Stimulated activated CD4-positive, alpha-beta T cell treated with anti-CD3 and anti-CD28 coated beads, TNF-alpha, amount 100 ng/mL, for 4 hours (primary cell): Measurements from ENCODE around the gene LUZP1.
"Not testable (repeated sequence)": the region's sequence is repeated elsewhere in the genome, so short reads cannot be mapped to it uniquely, and the experiment has no call there.

Experiments
- DNase-seq, 3 experiments: peaks; one replicate each; pipeline ENCODE4 v3.0.0-alpha.2; 2020; ENCODE audit warnings: low read depth in 3 of 3

The LUZP1 gene

GRCh38 chr1:23188936-23189452, 20.3 kb upstream of the LUZP1 start:
- not testable (repeated sequence) for DNase-seq

- no peak for DNase-seq
These were observed 19.8 kb upstream of the LUZP1 start for GRCh38 chr1:23188434-23188884.

- DNase-seq: no peak
These were observed 19.0 kb upstream of the LUZP1 start for GRCh38 chr1:23187637-23188036.

DNA sequence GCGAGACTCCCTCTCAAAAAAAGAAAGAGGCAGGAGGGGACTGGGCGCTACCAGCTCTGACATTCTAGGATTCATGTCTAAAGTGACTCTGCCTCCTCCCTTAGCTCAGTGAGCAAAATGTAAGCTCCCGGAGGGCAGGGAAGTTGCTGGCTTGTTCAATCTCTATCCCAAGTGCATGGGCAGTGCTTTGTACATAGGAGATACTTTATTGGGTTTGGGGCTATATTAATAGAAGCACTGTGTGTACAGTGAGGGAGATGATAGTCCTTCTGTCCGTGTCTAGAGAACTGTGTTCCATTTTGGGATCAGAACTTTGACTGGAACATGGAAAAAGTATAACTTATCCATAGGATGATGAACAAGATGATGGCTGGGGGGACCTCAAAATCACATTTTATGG, 16.7 kb upstream of the LUZP1 start:
- no peak for DNase-seq

GRCh38 chr1:23184212-23184934, 15.7 kb upstream of the LUZP1 start:
- DNase-seq: peak in 2 of 3 experiments; percentile 3 to 19

DNA sequence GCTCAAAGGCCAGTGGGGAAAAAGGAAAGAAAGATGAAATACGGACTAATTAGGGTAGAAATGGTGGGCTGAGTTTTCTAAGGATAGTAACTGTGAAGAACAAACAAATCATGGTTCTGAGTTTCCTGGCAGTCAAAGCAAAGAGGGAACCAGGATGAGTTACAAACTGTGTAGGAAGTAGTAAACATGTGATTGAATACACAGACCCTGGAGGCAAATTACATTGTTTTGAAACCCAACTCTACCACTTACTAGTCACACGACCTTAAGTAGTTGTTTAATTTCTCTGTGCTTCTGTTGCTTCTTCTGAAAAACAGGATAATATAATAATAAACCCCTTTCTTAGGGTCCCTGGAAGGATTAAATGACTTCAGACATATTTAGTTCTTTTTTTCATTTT, 11.2 kb upstream of the LUZP1 start:
- no peak for DNase-seq

- DNase-seq: no peak
These were observed 10.3 kb upstream of the LUZP1 start for GRCh38 chr1:23178950-23179349.

DNA sequence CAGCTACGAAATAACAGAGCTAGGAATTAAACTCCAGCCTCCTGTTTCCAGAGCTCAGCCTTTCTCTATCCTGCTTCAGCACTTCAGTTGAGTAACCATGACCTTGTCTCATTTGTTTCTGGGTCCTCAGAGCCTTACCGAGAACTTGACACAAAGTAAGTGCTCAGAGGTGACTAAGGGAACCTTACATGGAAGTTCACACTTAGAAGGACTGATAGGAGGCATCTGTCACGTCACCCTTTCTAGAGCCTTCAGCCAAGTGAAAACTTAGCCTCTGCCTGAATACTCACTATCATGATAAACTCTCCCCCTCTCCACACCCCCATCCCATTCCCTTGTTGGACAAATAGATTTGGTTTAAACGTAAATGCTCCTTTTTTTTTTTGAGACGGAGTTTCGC, 9.8 kb upstream of the LUZP1 start:
- no peak for DNase-seq

DNA sequence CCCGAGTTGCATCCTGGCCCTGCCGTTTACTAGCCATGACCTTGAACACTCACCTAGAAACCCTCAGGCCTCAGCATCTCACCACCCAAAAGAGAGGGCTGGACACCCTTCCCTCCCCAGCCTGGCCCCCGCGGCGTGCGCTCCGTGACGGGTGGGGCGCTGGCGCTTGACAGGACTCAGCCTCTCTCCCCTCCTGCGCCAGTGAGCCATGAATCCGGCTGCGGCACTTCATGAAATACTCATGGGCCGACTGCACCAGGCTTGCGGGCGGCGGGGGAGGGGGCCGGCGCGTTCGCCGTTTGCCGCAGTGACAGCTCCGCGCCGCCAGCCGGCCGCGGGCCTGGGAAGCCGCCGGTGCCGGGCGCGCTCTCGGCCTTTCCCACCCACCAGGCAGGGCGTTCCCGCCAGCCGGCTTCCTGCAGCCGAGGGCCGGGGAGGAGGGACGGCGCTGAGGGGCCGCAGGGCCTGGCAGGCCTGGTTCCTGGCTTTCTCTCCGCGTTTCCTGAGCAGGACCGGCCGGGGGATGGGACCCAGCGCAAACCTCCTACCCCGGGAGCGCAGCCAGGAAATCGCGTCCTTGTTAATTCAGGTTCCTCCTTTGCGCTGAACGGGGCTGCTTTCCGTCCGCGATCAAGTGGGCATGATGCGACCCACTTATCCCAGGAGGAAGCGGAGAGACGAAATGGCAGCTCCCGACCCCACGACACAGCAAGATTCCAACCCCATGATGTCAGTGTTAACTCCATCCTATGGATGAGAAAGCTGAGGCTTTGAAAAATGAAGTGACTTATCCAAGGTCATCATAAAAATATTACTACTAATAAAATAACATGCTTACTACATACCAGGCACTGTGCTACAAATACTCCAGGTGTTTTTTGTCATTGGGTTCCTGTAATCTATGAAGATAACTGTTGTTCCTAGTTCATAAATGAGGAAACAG, 9.1 kb upstream of the LUZP1 start:
- peak in 2 of 3 experiments; percentile 13 to 21 for DNase-seq

- no peak for DNase-seq
These were observed 8.4 kb upstream of the LUZP1 start for GRCh38 chr1:23177031-23177430.

DNA sequence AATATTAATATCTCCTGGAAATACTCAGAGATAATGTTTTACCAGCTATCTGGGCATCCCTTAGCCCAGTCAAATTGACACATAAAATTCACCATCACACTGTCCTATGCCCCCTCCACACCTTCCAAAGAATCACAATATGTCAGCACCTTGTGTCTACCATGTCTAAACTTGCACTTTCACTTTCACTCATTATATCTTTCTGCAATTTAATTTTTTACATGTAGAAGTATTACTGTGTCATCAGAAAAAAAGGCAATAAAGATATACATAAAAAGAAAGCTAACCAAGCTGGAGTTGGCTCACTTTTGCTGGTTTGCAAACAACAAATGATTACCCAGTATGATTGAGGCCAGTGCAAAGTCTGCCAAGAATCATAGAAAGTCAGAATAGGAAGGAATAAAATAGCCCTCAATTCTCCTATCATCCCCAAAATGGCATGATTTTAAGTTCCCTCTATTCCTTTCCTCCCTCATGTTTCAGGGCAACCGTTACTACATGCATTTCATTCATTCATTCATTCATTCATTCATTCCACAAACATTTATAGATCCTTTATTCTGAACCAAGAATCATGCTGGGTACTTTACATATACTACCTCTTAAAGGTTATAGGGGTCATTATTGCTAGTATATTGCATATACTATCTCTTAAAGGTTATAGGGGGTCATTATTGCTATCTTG, 5.9 kb upstream of the LUZP1 start:
- DNase-seq: no peak

GRCh38 chr1:23171181-23171755, 2.6 kb upstream of the LUZP1 start:
- DNase-seq: no peak

- DNase-seq: peak in 1 of 3 experiments; percentile 7
These were observed 1.2 kb upstream of the LUZP1 start for GRCh38 chr1:23169727-23170335.

DNA sequence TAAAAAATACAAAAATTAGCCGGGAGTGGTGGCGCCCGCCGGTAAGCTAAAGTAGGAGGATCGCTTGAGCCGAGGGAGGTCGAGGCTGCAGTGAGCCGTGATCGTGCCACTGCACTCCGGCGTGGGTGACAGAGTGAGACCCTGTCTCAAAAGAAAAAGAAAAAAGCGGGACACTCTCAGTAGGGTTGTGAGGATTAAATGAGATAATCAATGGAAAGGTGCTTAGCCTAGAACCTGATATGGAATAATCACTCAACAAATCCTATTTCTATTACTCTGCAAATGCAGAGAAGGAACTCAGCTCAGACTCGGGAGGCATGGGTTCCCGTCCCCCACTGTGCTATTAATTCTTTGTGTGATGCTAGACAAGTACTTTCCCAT, 529 bp upstream of the LUZP1 start:
- DNase-seq: no peak

GRCh38 chr1:23168079-23168444, 594 bp downstream of the LUZP1 start:
- peak in 1 of 3 experiments; percentile 17 for DNase-seq

- DNase-seq: peak in 1 of 3 experiments; percentile 12
These were observed 1.1 kb downstream of the LUZP1 start for GRCh38 chr1:23167353-23168078.

GRCh38 chr1:23166854-23167253, 1.8 kb downstream of the LUZP1 start:
- DNase-seq: no peak

DNA sequence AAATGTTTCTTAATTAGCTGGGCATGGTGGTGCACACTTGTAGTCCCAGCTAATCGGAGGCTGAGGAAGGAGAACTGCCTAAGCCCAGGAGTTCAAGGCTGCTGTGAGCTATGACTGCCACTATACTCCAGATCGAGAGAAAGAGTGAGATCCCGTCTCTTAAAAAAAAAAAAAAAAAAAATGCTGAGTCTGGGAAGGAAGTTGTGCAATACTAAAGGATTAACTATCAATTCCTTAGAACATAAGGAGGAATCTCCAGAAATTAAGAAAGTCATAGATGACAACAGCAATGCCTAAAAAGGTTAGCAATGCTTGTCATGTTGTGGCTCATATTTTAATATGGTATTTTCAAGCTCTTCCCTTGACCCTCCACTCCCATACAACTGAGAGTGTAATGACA, 5.3 kb downstream of the LUZP1 start:
- DNase-seq: no peak

DNA sequence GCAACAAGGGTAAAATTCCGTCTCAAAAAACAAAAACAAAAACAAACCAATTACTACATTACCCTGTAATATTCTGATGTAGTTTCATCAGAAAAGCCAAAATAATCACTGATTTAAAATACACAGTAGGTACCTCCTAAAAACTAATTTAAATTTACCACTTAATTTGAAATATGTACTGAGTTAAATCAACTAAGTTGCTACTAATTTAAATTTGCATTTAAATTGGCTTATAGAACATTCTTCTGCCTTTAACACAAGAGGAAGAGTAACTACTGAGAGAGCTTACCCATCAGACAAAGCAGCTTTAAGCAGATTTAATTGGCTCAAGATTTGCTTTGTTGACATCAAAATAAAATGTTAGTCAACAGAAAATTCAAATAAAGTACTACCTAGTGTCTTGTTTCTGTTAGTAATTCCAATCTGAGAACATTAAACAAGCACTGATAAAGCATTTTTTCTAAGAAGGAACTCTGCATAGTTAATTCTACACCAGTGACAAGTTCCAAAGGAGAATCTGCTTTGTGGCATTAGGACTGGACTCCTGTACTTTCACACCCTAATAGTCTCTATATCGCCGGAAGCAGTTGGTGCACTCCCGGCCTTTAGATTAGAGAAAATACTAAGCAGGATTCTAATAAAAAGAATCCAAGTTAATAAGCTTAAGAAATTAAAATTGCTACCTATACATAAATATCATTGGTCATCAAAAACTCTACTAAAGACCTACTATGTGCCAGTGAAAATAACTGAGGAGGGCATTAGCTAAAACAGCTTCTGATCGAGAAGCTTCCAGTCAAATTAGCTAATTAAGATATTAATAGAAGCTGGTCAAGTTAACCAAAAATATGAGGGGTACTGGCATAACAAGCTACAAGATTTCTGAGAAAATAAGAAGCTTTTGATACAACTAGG, 8.4 kb downstream of the LUZP1 start:
- no peak for DNase-seq

GRCh38 chr1:23156940-23157339, 11.7 kb downstream of the LUZP1 start:
- no peak for DNase-seq
